HG02870 (cell line): ENCODE results near the gene RPS6KL1.

Source experiments
- ATAC-seq: cut with Tn5 transposase; IDR thresholded peaks from one replicate; pipeline ENCODE4 v1.9.1; 2021; ENCODE audit warnings: mild to moderate bottlenecking, moderate library complexity; ENCODE audit not compliant: unreplicated experiment

Gene RPS6KL1

DNA sequence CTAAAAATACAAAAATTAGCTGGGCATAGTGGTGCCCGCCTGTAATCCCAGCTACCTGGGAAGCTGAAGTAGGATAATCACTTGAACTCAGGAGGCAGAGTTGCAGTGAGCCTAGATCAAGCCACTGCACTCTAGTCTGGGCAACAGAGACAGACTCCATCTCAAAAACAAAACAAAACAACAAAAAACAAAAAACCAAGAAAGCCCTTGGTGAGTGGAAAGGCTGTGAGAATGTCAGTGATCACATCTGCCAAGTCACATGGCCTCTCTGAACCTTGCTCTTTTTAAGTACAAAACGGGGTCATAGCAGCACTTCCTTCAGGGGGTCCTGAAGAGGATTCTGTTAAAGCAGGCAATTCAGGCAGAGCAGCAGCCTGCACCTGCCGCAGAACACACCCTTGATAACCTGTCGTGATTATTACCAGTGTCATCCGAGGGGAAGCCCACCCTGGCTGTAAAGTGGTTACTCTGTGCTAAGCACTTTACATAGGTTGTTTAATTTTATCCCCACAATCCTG is 9.6 kb downstream of the RPS6KL1 start:
- ATAC-seq = no peak

- no peak for ATAC-seq
Observed at GRCh38 chr14:74912801-74913200, 10.3 kb downstream of the RPS6KL1 start.

DNA sequence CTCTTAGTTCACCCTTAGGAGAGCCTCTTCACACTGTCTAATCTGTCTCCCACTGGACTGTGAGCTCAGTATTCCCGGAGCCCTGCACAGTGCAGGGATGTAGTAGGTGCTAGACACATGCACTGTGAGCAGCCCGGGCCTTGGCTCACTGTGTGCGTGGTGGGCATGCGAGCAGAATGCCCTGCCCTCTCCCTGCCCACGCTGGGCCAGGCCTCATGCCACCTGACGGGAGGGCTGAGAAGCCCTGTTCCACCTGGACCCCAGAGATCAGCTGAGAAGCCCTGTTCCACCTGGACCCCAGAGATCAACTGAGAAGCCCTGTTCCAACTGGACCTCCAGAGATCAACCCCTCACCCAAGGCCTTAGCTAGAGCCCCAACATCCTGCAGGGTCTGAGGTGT is 10.9 kb downstream of the RPS6KL1 start:
- ATAC-seq = no peak

GRCh38 chr14:74911704-74912103 is 11.4 kb downstream of the RPS6KL1 start:
- no peak for ATAC-seq

DNA sequence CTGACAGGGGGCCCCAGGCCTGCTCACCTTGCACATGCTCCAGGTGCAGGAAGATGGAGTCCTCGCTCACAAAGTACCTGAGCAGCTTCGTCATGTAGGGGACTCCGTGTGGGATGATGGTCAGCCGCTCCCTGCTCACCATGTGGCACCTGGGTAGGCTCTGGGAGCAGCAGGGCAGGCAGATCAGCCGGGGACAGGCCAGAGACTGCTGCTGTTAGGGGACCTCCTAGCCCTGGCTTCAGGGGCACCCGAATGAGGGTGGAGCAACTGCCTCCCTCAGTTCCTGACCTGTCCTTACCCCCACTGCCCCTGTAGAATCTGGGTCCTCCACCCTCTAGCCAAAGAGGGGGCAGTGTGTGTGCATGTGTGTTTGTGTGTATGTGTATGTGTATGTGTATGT is 11.8 kb downstream of the RPS6KL1 start:
- no peak for ATAC-seq

- no peak for ATAC-seq
Observed at GRCh38 chr14:74910556-74910955, 12.5 kb downstream of the RPS6KL1 start.

DNA sequence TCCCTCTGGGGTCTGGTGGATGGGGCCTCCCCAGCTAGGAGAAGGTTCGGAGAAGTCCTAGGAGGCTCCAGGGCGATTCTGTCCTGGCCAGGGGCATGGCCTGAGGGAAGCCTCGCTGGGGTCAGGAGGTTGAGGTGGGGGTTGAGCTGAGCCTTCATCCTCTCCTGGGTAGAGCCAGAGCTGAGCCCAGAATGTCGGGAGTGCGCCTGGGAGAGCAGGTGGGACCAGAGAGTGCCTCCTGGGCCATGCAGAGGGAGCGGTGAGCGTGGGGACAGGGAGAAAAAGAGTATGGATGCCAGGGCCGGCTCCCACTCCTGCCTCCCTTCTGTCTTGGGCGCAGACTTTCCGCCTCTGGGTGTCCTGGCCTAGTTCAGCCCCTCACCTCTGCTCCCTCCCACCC is 13.1 kb downstream of the RPS6KL1 start:
- ATAC-seq = no peak

GRCh38 chr14:74909501-74909900 is 13.6 kb downstream of the RPS6KL1 start:
- ATAC-seq = no peak

DNA sequence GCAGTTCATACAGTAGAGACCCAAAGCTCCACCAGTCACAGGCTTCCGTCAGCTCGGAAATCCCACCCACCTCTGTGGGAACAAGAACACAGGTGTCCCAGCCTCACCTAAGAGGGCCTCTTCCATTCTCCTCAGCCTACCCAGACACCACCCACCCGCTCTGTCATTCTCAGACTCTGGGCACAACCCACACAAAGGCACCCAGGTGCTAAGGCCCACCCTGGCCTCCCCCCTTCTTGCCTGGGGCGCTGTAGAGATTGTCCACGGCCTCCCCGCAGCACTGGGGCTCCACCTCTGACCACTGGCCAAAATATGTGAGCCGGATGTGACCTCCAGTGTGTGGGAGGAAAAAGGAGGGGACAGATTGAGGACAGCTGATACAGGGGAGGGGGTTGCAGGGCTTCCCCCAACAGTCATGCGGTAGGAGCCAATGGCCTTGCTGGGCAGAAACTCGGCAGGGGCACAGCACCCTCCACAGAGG is 14.2 kb downstream of the RPS6KL1 start:
- ATAC-seq = no peak

- no peak for ATAC-seq
Observed at GRCh38 chr14:74907744-74908143, 15.3 kb downstream of the RPS6KL1 start.

DNA sequence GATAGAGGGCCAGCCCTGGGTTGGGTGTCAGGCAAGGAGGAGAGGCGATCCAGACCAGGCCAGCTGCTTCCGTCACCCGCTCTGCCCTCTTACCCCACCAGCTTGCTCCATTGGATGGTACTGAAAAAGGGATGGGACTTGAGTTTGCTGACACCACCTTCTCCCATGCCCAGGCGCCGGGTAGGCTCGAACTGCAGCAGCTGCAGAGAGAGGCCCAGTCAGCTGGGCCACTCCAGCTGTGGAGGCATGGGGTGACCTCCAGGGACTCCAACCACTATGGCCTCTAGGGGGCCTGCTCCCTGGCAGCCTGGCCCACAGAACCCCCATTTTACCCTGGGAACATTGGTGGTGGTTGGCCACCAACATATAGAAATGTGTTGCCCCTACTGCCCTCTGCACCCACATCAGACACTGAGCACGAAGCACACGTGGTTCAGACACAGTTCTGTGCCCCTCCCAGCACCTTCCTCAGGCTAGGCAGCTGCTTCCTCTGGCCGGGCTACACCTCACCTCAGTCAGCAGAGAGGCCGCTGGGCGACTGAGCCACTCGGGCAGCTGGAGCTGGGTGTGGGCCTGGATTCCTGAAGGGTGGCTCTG is 16.0 kb downstream of the RPS6KL1 start:
- no peak for ATAC-seq

GRCh38 chr14:74905595-74906142 is 17.4 kb downstream of the RPS6KL1 start:
- ATAC-seq = no peak

GRCh38 chr14:74904635-74905503 is 18.2 kb downstream of the RPS6KL1 start:
- no peak for ATAC-seq

GRCh38 chr14:74902941-74903705 is 19.9 kb downstream of the RPS6KL1 start:
- no peak for ATAC-seq

- ATAC-seq = no peak
Observed at GRCh38 chr14:74898694-74899093, 24.4 kb downstream of the RPS6KL1 start.

DNA sequence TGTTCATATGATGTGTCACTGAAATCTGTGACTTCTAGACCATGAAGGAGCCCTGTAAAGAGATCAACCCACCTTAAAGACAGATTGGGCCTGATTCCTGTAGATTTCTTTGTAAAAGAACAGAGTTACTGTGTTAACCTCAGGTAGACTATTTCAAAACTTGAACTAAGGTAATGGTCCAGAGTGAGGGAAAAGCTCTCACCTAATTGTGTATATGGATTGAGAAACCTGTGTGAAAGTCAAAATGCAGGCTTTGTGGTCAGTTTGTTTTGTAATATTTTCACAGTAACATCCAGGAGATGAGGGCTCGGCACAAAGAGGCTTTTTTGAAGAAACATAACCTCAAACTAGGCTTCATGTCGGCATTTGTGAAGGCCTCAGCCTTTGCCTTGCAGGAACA is 25.0 kb downstream of the RPS6KL1 start:
- no peak for ATAC-seq

DNA sequence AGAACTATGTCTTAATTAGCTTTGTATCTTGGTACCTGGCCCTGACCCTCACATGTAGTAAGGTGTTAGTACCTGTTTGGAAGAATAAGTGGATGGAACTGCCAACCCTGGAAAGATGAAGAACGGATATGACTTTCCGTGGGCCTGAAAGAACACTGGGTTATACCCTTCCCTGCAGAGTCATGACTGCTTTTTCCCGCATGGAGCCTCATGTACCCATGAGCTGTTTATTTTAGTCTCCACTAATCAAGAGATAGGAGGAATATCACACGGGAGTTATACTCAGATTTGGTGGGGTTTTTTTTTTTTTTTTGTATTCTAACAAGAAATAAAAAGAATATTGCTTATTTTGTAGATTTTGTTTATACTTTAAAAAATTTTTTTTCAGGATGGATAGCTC is 25.4 kb downstream of the RPS6KL1 start:
- no peak for ATAC-seq

- no peak for ATAC-seq
Observed at GRCh38 chr14:74896400-74896799, 26.7 kb downstream of the RPS6KL1 start.

DNA sequence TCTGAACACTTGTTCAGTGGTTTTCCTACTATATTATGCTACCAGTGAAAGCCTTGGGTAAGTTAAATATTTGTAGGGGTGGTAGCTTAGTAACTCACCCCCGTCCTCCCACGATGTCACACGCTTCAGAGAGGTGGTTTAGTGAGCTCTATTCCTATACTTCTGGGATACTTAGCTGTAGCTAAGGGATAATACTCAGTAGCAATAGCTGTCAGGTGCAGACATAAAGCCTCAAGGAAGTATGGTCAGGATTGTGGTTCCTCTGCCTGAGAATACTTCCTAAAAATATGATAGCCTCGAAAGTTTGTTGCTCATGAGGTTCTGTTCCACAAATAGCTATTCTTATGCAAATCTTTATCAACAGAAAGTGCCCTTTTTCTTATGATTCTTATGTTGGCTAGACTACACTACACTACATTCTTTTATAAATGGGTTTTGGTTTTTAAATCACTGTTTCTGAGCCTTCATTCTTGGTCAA is 29.4 kb downstream of the RPS6KL1 start:
- ATAC-seq = peak; percentile 62

DNA sequence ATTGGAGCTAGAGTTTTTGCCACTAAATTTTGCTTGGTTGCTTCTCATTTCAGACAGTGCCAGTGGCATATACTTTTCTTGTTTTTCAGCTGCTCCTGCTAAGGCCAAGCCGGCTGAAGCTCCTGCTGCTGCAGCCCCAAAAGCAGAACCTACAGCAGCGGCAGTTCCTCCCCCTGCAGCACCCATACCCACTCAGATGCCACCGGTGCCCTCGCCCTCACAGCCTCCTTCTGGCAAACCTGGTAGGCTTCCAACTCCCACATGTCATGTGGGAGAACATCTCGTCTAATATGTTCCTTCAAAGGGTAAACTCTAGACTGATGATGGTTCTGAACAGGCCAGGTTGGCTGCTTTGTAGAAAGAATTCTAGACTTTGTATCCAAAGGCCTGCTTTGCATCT is 30.3 kb downstream of the RPS6KL1 start:
- no peak for ATAC-seq

DNA sequence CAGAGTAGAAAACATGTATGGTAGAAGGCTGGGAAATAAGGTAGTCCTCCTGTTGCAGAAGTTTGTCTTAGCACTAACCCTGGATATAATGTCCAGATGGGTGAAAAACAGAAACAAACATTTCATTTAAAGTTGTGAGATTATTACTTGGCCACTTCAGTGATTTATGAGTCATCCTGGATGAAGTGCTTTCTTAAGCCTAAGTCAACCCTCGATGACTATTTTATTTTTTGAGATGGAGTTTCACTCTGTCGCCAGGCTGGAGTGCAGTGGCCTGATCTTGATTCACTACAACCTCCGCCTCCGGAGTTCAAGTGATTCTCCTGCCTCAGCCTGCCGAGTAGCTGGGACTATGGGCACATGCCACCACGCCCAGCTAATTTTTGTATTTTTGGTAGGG is 31.2 kb downstream of the RPS6KL1 start:
- ATAC-seq = no peak
